Stimulated activated CD8-positive, alpha-beta memory T cell treated with anti-CD3 and anti-CD28 coated beads, Interleukin-12 subunit alpha, Interleukin-12 subunit beta, amount 100 ng/mL, for 24 hours (primary cell): Measurements from ENCODE around the gene EGFR.

Source experiments
- DNase-seq: peaks from one replicate; pipeline ENCODE4 v3.0.0-alpha.2; 2020; ENCODE audit errors: extremely low read depth

Gene EGFR

DNA sequence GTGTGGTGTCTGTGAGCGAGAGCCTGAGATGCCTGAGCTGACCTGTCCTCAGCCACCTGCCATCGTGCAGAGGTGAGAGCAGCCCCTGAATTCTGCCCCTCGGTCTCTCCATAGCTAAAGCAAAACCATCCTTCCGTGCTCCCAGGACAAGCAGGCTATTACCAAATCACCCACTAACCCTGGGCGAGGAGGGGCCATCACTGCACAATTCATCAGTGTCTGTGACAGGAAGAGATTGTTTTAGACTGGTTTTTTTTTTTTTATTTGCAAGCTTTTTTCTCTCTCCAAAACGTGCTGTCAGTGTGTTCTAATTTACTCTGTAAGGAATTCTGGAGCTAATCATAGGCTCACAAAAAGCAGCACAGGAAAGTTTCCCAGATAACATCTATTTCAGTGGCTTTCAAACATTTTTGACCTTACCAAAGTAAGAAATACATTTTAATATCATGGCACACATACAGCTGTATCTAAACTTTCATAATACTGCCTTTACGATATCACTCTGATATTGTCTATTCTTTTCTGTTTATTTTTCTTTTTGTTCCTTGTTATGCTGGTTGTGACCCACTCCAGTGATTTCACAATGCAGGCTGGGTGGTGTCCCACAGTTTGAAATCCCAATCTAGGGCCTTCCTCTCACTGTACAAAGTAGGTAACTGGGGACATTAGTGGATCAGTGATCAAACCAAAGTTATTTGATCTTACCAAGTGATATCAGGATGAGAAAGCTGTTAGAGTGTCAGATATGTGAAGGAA, 62.8 kb downstream of the EGFR start:
- no peak for DNase-seq

DNA sequence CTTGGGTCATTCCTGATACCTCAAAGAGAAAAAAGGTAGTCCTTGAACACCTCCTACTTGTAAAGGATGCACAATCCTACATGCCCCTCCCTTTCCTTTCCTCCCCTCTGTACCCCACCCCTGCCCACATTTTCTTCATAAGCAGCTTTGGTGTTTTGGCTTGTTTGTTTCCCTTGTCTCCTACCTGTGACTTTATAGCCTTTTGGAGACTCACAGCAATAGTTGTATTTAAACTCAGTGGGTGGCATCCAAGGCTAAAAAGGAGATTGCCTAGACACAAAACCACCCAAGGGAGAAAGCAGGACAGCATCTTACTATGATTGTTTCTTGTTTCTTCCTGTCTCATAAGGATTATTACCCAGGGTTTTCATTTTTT, 63.4 kb downstream of the EGFR start:
- DNase-seq: no peak

DNA sequence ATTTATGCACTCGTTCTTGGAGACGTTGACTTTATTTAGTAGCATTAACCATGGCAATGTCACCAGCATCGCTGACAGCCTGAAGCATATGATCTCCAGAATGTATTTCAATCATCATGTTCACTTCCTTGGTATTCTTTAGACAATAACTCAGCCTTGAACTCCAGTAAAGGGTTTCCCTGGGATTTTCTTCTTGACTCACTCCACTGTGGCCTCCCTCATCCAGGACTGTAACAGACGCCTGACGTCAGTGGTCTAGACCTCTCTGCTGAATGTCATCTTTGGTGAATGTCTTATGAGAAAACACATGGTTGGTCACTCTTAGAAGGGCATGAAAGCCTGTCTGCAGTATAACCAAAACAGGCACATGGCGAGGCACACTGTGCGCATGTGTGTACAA, 64.4 kb downstream of the EGFR start:
- DNase-seq: no peak

DNA sequence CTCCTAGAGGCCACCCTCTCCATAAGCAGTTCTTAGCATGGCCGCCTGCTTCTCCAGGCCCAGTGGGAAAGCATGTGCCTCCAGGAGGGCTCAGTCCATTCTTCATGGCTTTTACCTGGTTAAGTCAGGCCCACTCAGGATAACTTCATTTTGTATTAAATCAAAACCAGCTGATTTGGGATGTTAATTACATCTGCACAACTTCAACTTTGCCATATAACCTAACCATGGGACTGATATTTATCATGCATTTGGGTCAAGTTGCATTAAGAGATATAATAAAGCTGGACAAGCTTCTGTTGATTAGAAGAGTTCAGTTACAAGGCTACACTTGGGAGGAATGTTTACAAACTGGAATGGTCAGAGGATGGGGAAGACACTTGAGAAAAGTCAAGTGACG, 65.5 kb downstream of the EGFR start:
- DNase-seq: no peak

DNA sequence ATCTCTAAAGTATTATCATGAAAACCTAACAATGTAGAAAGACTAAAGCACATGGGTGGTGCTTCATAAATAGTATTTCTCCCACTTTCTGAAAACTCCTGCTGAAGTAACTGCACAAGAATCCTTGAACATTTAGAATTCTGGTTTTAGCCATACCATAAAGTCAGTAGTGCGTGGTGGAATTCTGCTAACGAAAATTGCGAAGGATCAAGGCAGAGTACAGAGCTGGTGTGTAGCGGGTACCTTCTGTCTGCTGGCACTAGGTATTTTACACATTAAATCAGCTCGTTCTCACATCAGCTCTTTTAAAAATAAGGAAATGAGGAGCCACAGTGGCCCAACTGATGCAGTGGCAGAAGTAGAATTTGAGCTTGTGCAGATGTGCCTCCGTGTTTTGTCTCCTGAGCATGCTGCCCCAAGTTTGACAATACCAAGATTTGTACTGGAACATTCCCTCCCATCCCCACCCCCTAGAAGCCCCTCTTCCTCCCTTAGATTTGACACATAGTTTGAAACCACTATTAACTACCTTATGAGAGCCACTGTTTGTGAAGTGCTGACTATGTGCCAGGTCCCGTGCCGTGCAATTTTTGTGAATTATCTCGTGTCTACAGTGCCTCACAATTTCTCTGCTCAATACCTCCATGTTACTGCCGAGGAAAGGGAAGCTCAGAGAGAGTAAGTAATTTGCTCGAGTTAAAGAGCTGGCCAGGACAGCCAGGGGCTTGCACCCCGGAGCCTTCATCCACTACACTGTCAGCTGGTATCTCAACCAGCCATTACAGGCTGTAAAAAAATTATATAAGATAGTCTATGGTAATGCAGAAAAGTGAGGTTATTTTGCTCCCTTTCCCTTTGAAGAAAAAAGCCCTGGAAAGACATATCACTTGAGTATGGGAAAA, 66.9 kb downstream of the EGFR start:
- no peak for DNase-seq

DNA sequence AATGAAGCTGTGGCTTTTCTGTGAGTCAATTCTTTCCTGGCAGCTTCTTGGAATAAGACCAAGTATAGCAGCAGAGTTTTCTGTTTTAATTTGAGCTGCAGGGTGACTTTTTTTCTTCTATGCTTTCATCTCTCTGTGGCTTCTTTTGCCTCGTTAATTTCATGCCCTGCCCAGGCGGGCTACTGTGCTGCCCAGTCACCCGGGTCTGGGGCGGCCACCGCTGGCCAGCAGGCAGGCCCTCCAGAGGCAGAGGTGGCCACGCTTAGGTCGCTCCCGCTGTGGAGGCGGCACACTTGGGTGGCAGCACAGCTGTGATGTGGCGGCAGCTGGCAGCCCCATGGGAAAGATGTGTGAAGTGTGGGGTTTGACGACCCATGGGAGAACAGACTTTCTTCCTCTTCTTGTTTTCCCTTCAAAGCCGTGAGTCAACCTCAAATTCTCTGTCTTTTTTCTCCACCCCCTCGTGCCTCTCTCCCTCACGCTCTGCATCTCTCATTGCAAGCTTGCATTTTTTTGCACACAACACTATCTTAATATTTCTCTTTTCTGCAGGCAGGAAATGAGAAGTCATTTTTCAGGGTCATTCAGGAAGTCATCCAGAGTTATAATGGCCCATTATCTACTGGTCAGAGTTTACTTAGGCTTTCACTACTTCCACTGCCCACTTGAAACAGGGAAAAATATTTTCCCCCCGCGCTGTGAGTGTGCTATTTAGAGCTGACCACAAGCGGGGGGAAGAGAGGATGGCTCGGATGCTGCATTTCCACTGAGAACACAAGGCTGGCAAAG, 67.8 kb downstream of the EGFR start:
- DNase-seq: no peak

DNA sequence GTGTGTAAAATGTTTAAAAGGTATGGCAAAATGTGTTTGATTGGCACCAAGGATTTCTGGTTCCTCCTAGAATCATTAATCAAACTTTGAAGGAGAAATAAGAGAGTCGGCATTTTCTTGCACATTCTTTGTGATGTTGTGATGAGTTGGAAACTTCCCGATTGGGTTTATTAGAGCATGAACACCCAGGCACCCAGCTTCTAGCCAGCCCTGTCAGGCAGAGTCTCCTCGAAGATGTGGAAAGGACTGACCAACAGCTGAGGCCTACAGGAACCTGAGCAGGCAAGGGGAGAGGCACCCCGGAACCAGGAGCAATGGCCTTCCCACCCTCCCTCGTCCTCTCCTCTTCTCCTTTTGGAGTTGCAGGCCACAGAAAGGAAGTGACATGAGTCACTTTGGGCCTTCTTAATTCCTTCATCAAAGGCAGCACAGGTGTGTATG, 68.7 kb downstream of the EGFR start:
- no peak for DNase-seq

DNA sequence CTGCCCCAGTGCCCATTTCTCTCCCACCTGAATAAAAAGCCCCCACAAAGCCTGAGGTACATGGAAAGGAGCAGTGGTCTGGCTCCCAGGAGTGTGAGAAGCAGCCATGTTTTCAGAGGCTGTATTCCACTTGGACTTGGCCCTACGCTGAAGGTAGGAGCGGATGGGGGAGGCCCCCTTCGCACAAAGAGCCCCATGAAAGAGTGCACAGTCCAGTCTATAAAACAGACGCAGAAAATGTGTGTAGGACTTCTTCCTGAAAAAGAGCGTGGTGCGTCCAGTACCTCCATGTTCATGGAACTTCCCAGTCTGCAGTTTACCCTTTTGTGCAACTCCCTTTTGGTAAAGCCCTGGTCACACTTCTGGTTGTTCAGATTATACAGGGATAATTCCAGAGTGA, 69.3 kb downstream of the EGFR start:
- DNase-seq: no peak

DNA sequence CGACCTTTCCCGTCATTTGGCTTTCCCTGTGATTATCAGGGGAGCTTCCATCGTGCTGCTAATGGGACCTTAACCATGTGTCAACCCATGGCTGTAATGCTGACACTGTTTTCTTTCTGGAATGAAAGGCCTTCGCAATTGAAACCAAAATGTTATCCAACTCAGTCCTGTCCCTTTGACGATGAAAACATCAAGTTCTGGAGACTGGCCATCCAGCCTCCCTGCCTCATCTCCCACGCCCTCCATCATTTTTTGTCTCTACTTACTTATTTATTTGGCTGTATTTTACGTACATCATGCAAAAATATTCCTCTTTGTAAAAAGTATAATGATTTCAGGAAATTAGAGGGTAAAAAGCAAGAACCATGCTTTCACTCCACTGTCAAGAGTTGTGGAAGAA, 69.8 kb downstream of the EGFR start:
- no peak for DNase-seq

DNA sequence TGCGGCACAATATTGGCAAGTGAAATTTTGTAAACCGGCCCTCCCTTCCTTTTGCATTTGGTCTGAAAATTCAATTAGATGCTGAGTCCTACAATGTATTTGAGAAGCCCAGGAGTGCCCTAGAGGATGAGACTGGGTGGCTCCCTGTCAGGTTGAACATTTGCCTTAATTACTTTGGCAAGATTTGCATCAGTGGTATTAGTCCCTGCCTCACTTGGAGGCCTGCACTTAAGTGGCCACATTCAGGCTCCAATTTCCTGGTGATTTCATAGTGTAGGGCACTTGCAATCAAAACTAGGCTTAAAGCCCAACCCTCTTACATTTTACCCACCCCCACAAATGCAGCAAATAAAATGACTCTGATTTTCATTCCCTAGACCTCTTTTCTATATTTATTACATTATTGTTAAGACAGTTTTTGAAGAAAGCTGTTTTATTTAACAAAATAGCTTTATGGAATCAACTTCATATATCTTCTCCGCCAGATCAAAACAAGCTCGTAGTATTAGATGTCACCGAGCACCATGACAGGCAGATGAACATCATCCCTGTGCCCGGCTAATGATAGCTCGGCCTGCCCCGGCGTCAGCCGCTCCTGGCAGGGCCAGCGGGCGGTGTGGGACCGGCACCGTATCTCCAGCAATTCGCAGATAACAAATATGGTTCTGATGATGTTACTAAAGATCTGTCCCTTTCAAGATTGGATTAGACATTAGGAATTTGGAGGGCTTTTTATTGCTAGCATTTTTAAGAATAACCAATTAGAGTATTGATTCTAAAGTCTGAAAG, 73.6 kb downstream of the EGFR start:
- DNase-seq: no peak

DNA sequence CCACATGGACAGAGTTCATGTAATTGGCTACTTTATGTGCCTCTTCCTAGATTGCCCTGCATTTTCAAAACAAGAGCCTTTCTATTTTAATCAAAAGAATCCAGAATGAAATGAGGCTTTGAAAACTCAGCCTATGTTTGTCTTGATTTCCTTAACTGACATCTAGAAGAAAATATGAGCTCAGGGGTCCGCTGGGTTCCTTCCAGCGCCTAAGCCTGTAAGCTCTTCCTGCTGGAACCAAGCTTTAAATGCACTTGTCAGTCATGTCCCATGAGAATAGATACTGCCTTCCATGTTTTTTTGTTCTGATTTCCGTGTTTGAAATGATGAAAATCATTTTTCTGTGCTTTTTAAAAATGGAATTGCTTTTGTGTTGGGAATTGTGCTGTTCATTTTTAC, 74.2 kb downstream of the EGFR start:
- DNase-seq: no peak

DNA sequence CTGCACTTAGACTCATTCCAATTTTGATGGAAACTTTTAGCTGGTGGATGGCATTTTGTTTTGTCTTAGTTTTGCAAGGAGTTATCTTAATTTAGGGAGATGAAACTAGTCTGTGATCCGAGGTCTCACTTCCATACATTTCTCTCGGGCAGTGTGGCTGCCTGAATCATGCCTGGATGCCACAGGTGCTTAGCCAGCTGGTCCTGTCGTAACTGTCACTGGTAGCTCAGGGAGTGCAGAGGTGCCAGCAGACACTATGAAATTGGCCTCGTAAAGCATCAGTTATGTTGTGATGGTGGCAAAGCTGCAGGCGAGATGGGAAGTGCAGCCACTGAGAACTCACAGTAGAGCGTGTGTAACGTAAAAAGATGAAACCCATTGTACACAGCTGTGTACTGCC, 74.9 kb downstream of the EGFR start:
- no peak for DNase-seq

DNA sequence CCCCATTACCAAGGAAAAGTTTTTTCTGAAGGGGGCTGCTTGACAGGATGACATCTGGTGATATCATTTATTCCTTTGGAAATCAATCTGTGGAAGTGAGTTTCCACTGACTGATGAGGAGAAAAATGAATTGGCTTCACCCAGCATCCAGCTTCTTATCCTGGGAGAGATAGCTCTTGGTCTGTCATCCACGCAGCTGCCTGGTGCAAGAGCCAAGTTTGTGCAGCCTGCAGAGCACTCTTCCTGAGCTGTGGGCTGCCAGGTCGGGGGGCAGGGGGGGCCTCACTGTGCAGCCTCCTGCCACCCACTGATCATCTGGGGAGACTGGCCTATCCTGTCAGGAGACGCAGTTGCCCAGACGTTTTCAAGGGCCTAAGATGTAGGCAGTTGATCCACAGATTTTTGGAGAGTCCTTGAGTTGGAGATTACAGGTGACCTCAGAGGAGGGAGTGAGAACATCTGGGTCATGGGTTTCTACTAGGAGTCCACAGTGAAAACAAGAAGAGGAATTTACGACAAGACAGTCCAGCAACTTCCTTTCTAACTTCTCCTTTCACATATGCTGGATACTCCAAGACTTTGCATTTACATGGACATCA, 75.4 kb downstream of the EGFR start:
- DNase-seq: no peak

DNA sequence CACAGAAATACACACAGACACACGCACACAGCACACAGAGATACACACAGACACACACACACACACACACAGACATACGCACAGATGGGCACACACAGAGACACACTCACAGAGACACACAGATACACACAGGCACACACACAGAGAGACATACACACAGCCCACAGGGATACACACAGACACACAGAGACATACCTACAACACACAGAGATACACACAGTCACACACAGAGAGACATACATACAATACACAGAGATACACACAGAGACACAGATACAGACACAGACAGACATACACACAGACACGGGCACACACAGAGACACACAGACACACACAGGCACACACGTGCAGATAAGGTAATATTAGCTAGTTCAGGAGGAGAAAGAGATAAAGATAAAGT, 76.9 kb downstream of the EGFR start:
- DNase-seq: no peak

DNA sequence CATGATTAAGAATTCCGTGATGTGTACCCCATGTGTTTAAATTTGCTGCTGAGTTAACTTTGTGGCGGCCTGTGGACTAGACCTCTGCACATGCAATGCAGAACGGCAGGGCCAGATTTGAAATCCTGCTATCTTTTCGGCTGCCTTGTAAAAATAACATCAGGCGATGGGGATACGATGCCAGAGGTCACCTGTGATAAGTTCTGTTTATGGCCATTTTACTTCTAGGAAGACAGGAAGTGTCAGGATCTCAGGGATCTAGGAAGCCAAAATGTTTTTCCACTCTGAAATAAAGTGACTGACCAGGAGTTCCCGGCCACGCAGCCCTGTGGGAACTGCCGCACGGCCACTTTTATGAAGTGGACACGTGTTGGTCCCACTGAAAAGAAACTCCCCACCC, 77.5 kb downstream of the EGFR start:
- DNase-seq: no peak

DNA sequence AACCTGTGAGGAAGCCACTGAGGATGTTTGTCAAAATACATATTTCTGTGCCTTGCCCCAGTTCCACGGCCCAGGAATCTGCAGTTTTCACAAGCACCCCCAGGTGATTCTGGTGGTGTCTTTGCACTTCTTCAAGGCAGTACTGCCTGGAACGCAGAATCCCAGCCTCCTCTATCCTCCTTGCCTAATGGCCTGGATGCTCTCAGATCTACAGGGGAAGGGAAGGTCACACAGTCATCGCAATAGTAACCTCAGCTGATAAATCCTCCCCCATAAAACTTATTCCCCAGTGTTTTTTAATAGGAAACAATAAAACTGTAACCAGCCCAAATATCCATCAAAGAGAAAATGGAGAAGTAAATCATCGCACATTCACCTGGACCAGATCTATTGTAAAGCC, 78.3 kb downstream of the EGFR start:
- no peak for DNase-seq

DNA sequence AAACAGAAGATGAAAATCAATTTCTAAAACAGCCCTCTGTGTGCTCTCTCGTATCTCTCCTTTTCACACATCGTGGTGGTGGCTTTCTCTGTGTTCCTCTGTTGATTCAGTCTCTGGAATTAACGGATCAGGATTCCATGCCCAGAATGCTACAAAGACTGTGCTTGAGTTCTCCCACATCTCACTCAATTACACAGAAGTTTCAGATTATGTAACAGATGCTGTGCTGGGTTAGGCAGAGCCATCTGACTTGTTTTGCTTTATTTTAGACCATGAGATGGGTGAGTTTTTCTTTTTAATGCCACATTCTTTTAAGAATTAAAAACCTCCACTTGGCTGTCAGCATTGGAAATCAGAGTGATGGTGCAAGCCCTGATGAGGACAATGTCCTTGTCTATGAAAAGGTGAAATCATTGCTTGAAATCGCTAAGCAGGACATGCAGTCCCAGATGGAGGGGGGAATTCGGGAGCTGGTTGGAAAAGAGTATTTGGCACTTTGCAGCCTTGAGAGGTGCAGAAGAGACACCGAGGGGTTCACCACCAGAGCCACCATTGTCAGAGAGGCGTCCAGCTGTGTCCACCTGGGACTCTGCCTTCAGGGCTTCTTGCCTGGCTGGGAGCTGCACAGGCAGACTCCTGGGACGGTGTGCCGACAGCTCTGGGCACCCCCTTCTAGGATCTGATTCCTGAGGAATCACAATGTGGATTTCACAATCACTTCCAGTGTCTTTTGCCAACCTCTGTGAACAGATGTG, 80.4 kb downstream of the EGFR start:
- no peak for DNase-seq

DNA sequence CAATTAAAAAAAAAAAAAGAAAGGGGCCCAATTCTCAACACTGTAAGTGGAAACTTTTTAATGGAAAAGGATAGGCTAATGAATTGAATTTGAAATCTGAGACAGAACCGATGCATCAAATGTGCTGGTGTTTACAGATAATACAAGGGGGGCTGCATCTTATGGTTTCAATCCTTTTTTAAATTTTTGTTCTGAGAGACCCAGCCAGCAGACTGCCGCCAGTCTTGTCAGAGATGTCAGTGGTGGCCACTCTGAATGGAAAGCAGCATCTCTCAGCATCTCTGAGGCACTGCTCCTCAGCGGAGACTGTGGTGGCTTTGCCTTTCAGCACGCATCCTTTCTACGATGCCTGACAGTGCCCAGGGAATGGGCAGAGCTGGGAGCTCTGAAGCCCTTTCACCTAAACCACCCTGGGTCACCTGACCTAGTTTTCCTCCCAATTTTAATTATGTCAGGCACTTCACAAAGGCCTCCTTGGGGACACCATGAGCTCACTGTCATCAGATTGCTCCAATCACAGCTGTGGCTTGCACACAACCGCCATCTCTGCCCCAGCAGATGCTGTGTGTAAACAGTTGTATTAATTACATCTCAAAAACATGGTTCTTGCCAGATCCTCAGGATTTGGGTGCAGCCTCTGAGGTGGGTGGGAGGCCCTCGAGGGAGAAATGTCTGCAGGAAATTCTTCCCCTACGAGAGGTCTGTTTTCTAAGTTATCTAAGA, 81.2 kb downstream of the EGFR start:
- no peak for DNase-seq

DNA sequence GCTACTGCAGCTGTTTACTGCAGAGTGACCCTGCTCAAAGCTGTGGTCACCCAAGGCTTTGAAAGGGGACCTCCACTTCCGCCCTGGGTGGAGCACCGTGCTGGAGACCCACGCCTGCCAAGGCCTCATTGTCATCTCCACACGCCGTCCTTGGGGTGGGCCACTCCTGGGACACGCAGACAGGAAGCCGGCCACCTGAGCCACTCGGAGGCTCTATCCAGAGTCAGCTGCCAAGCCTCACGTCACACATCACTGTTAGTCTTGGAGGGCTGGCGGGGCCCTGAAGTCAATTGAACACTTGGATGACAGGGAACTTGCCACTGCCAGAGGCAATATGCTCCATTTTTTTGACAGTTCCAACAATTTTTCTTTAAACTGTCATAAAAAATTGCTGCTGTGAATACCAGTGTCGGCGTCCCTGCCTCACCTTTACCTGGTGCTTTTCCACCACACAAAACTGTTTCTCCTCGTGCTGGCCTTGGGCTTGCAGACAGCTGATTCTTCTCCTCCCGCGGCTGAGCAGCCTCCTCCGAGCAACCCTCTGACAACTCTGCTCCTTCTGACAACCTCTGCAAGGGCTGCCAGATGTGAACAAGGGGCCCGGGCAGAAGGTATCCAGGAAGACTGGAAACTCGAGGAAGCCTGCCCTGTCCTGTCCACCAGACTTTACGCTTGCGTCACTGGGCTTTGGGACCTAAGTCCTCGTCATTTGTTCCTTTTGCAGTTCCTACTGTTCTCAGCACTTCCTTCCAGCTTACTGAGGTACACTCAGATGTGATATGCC, 81.9 kb downstream of the EGFR start:
- no peak for DNase-seq
